Endothelial cell of umbilical vein (primary cell): ENCODE measurements around the gene MCOLN2. TPM values are rescaled to one million over a fixed set of nuclear protein-coding genes. Genes with fewer than 3 reads are reported as not detected.
"Not testable (repeated sequence)": the region's sequence is repeated elsewhere in the genome, so short reads cannot be mapped to it uniquely, and the experiment has no call there.

Experiments used
- BruUV-seq: library from RNA; stranded (reverse); fragments of 400-500 nt; replicated peaks from 2 replicates; lab custom pipeline; 2021; lab: Mats Ljungman, UMichigan
- CTCF ChIA-PET: fragments of 300-600, 350-600 bp; sonication (Branson Sonifier 250); formaldehyde crosslinking; loops from one replicate; lab custom pipeline; 2021; ENCODE audit warnings: antibody characterized with exemption, inconsistent platforms; lab: Charles Lee
- POLR2A ChIA-PET: fragments of 300-600, 350-600 bp; sonication (Branson Sonifier 250); formaldehyde crosslinking; loops from one replicate; lab custom pipeline; 2021; ENCODE audit warnings: antibody characterized with exemption, inconsistent platforms; lab: Charles Lee
- DNase-seq: peaks from one replicate; pipeline ENCODE4 v3.0.0-alpha.2; 2011; ENCODE audit warnings: low read depth, low spot score
- FAIRE-seq: peaks from 2 replicates; lab custom pipeline; 2011; peaks lifted over from hg19 to GRCh38; lab: Jason Lieb, UNC
- H2AFZ ChIP-seq: 2 replicates; pipeline ENCODE4 v1.6.0; 2012; ENCODE audit warnings: low read depth, low read length, control low read depth, inconsistent platforms
- H3K27ac ChIP-seq: 2 replicates; pipeline ENCODE4 v1.5.1; 2011; ENCODE audit warnings: low read depth, mild to moderate bottlenecking, control low read depth, low read length, moderate library complexity; ENCODE audit not compliant: insufficient read depth
- H3K27me3 ChIP-seq, 2 experiments: 2 replicates each; pipeline versions ENCODE4 v1.6.0 to v1.6.1; 2011; ENCODE audit warnings: low read length in 2 of 2, mixed read lengths in 1 of 2; ENCODE audit not compliant: control insufficient read depth in 2 of 2, insufficient read depth in 2 of 2
- H3K36me3 ChIP-seq, 2 experiments: 2 replicates in 1 of 2; 3 replicates in 1 of 2; pipeline ENCODE4 v1.5.1; 2011; ENCODE audit warnings: low read length in 2 of 2, mild to moderate bottlenecking in 1 of 2, moderate library complexity in 1 of 2; ENCODE audit not compliant: control insufficient read depth in 2 of 2, insufficient read depth in 2 of 2; ENCODE audit errors: extremely low read depth in 1 of 2
- H3K4me1 ChIP-seq: 3 replicates; pipeline ENCODE4 v1.5.1; 2011; ENCODE audit warnings: mild to moderate bottlenecking, low read length; ENCODE audit not compliant: control insufficient read depth, insufficient read depth; ENCODE audit errors: extremely low read depth
- H3K4me2 ChIP-seq: 2 replicates; pipeline ENCODE4 v1.6.1; 2011; ENCODE audit warnings: low read length, control low read depth, mixed read lengths; ENCODE audit not compliant: insufficient read depth
- H3K4me3 ChIP-seq, 3 experiments: fragments of 200-600 bp in 1 of 3; sonication (generic), shearing (Covaris generic) in 1 of 3; replicated peaks in 1 of 3; 2 replicates each; pipeline ENCODE4 v1.5.1; 2011 to 2016; ENCODE audit warnings: control low read depth in 3 of 3, low read length in 3 of 3, mild to moderate bottlenecking in 2 of 3, inconsistent platforms in 1 of 3, low read depth in 1 of 3, moderate library complexity in 1 of 3; ENCODE audit not compliant: insufficient read depth in 1 of 3
- H3K79me2 ChIP-seq: 2 replicates; pipeline ENCODE4 v1.6.0; 2012; ENCODE audit warnings: low read length, inconsistent platforms; ENCODE audit not compliant: control insufficient read depth, insufficient read depth
- H3K9ac ChIP-seq: replicated peaks from 2 replicates; pipeline ENCODE3; 2011; ENCODE audit warnings: low read length, control low read depth; ENCODE audit not compliant: insufficient read depth; ENCODE audit errors: extremely low read depth
- H3K9me1 ChIP-seq: replicated peaks from 3 replicates; pipeline ENCODE4 v1.6.0; 2011; ENCODE audit warnings: mild to moderate bottlenecking, low read length; ENCODE audit not compliant: control insufficient read depth, insufficient read depth; ENCODE audit errors: extremely low read depth
- H3K9me3 ChIP-seq: replicated peaks from 2 replicates; pipeline ENCODE4 v1.5.1; 2012; ENCODE audit warnings: low read length, inconsistent platforms; ENCODE audit not compliant: control insufficient read depth, insufficient read depth
- H4K20me1 ChIP-seq: replicated peaks from 2 replicates; pipeline ENCODE3; 2011; ENCODE audit warnings: mild to moderate bottlenecking, low read length; ENCODE audit not compliant: control insufficient read depth, insufficient read depth; ENCODE audit errors: extremely low read depth
- CTCF ChIP-seq, 2 donors: IDR thresholded peaks; 1 replicate in 1 of 2; 2 replicates in 1 of 2; pipeline ENCODE4 v1.5.1; 2011; ENCODE audit warnings: low read length in 2 of 2, mild to moderate bottlenecking in 2 of 2, moderate library complexity in 2 of 2, control low read depth in 1 of 2, inconsistent platforms in 1 of 2, low read depth in 1 of 2; ENCODE audit not compliant: insufficient read depth in 1 of 2; ENCODE audit errors: extremely low read depth in 1 of 2
- EZH2 ChIP-seq: IDR thresholded peaks from 2 replicates; pipeline ENCODE4 v1.6.1; 2012; ENCODE audit warnings: borderline replicate concordance, low read depth, mild to moderate bottlenecking, moderate library complexity, low read length, inconsistent platforms; ENCODE audit not compliant: severe bottlenecking
- FOS ChIP-seq: IDR thresholded peaks from 2 replicates; pipeline ENCODE4 v1.6.1; 2011; ENCODE audit warnings: mild to moderate bottlenecking, low read length, moderate library complexity, borderline replicate concordance; ENCODE audit not compliant: insufficient read depth
- GATA2 ChIP-seq: IDR thresholded peaks from 2 replicates; pipeline ENCODE4 v1.7.0; 2011; ENCODE audit warnings: low read depth, mild to moderate bottlenecking, moderate library complexity, mixed read lengths, low read length; ENCODE audit not compliant: insufficient read length, insufficient read depth
- JUN ChIP-seq: IDR thresholded peaks from 2 replicates; pipeline ENCODE4 v1.6.1; 2011; ENCODE audit warnings: borderline replicate concordance, low read depth; ENCODE audit not compliant: insufficient read length, insufficient read depth
- MAX ChIP-seq: IDR thresholded peaks from 2 replicates; pipeline ENCODE4 v1.6.1; 2011; ENCODE audit not compliant: insufficient read depth, insufficient read length
- MYC ChIP-seq: IDR thresholded peaks from one replicate; pipeline ENCODE4 v1.6.1; 2011; ENCODE audit warnings: mild to moderate bottlenecking, low read depth, low read length
- POLR2A ChIP-seq: IDR thresholded peaks from 2 replicates; pipeline ENCODE4 v1.6.1; 2012; ENCODE audit warnings: low read depth, mild to moderate bottlenecking, control low read depth, low read length
- POLR2AphosphoS5 ChIP-seq: IDR thresholded peaks from 2 replicates; pipeline ENCODE4 v1.6.1; 2012; ENCODE audit warnings: low read depth, mild to moderate bottlenecking, control low read depth, low read length, moderate library complexity; ENCODE audit not compliant: insufficient read depth
- dilution Hi-C: fragments of 300-500 bp; cut with MboI; formaldehyde crosslinking; loops from one replicate; pipeline ENCODE4 v1.15.0; 2019; ENCODE audit warnings: low sequenced_read_pairs; ENCODE audit not compliant: extremely low pct_ligation_motif_present
- intact Hi-C: fragments of 100-400 bp; cut with micrococcal nuclease; formaldehyde crosslinking; loops from one replicate; pipeline ENCODE4 v1.10.0; 2022
- polyA plus RNA-seq, 4 experiments: library from polyadenylated mRNA; depleted of rRNA in 3 of 4; stranded (reverse) in 3 of 4; unstranded in 1 of 4; fragments of >200 nt; gene quantifications; 2 replicates each; pipeline versions ENCODE4 v1.2.1 to v1.2.3, GENCODE V29; 2011 to 2012; ENCODE audit warnings: missing spikeins in 1 of 4
- total RNA-seq: library from RNA; stranded (reverse); gene quantifications from 2 replicates; pipeline ENCODE4 v1.2.3, GENCODE V29; 2021

The MCOLN2 gene
- total and polyA plus RNA-seq, 2 donors (not counting 3 experiments of a cell fraction or from before 2014, with no cell fraction given): not detected

GRCh38 chr1:85015826-85016225 lies 18.9 kb upstream of the MCOLN2 start:
- H3K79me2 ChIP-seq: no peaks in the 10 kb centered on the region
- no peak for FAIRE-seq
- no peak overlapping the region for H3K27ac ChIP-seq
- TF ChIP-seq POLR2A (no peak), MAX (no peak), GATA2 (no peak), CTCF (IDR thresholded peaks at IDR 0.05; ENCODE audit: extremely low read depth in 1 of 2, insufficient read depth in 1 of 2, low read depth in 1 of 2, low read length in 2 of 2) (no peak), FOS (no peak), EZH2 (no peak), POLR2AphosphoS5 (no peak), JUN (no peak), MYC (no peak)
- POLR2A ChIA-PET: no interaction called here
- no peaks in the 10 kb centered on the region for H3K9me3 ChIP-seq
- no peak overlapping the region for H3K4me2 ChIP-seq
- dilution Hi-C loops: no loop called here
- no peak for DNase-seq
- H3K9ac ChIP-seq: no peak overlapping the region
- no peak overlapping the region for H3K4me3 ChIP-seq
- no peaks in the 10 kb centered on the region for H3K4me1 ChIP-seq
- no peak overlapping the region for H2AFZ ChIP-seq
- CTCF ChIA-PET: no interaction called here
- H3K9me1 ChIP-seq: no peaks in the 10 kb centered on the region
- no TSS peak for BruUV-seq
- no peaks in the 10 kb centered on the region for H4K20me1 ChIP-seq
- intact Hi-C loops: no loop called here
- H3K27me3 ChIP-seq: peaks cover 3 to 14% of the 10 kb centered on the region in 2 experiments
- no peaks in the 10 kb centered on the region for H3K36me3 ChIP-seq

- H3K36me3 ChIP-seq, H2AFZ ChIP-seq, H3K79me2 ChIP-seq, FAIRE-seq, CTCF ChIA-PET, H3K4me3 ChIP-seq, H3K4me2 ChIP-seq, dilution Hi-C loops, intact Hi-C loops, H3K9me3 ChIP-seq, H3K9me1 ChIP-seq, BruUV-seq, H3K9ac ChIP-seq, POLR2A ChIA-PET, H3K27ac ChIP-seq, H4K20me1 ChIP-seq, H3K4me1 ChIP-seq, DNase-seq: not testable (repeated sequence)
- peaks cover 13 to 21% of the 10 kb centered on the region in 2 experiments for H3K27me3 ChIP-seq
These were observed 8.7 kb upstream of the MCOLN2 start for GRCh38 chr1:85005641-85006040.
